Nephron (organoid): ENCODE measurements around the gene FAM3A.

Experiments
- H3K27ac Mint-ChIP-seq, 3 experiments: 2 replicates each; pipeline ENCODE4 v1.8.0; 2020; ENCODE audit warnings: mixed read lengths in 3 of 3, mild to moderate bottlenecking in 2 of 3, moderate library complexity in 1 of 3
- H3K27me3 Mint-ChIP-seq: 2 replicates; pipeline ENCODE4 v1.8.0; 2021; ENCODE audit warnings: low read depth, mild to moderate bottlenecking, moderate library complexity, mixed read lengths
- H3K36me3 Mint-ChIP-seq: 2 replicates; pipeline ENCODE4 v1.8.0; 2020; ENCODE audit warnings: low read depth, mixed read lengths
- H3K4me1 Mint-ChIP-seq: 2 replicates; pipeline ENCODE4 v1.8.0; 2020; ENCODE audit warnings: mixed read lengths
- H3K4me3 Mint-ChIP-seq, 3 experiments: 2 replicates each; pipeline ENCODE4 v1.8.0; 2020; ENCODE audit warnings: mild to moderate bottlenecking in 3 of 3, mixed read lengths in 3 of 3, moderate library complexity in 2 of 3
- H3K9me3 Mint-ChIP-seq: 2 replicates; pipeline ENCODE4 v1.8.0; 2020; ENCODE audit warnings: mixed read lengths
- TF ChIP-seq, protein P1 (sequence below), 3 experiments: fragments of 200-600 bp; sonication (generic); IDR thresholded peaks; one replicate each; pipeline ENCODE4 v1.5.0; 2021; ENCODE audit warnings: antibody characterized with exemption in 3 of 3; ENCODE audit not compliant: unreplicated experiment in 3 of 3

The FAM3A gene

DNA sequence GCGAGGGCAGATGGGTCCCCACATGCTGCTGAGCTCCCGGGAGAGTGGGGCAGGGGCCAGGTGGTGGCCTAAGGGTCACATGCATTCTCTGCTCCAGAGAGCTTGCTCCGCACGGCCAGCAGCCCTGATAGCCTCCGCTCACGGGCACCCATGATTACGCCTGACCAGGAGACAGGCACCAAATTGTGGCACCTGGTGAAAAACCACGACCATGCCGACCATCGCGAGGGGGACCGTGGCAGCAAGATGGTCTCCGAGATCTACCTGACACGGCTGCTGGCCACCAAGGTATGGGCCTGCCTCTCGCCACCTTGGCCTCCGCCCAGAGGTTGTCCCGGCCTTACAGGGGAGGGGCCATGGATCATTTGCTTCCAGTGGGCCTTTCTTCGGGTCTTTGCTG is 46.2 kb downstream of the FAM3A start:
- Mint-ChIP-seq H3K36me3 (peaks cover 25% of the 10 kb centered on the region), H3K27ac (no peak overlapping the region), H3K4me1 (no peaks in the 10 kb centered on the region), H3K27me3 (no peaks in the 10 kb centered on the region), H3K9me3 (peaks cover 4% of the 10 kb centered on the region), H3K4me3 (no peak overlapping the region)
- TF ChIP-seq, protein P1, sequence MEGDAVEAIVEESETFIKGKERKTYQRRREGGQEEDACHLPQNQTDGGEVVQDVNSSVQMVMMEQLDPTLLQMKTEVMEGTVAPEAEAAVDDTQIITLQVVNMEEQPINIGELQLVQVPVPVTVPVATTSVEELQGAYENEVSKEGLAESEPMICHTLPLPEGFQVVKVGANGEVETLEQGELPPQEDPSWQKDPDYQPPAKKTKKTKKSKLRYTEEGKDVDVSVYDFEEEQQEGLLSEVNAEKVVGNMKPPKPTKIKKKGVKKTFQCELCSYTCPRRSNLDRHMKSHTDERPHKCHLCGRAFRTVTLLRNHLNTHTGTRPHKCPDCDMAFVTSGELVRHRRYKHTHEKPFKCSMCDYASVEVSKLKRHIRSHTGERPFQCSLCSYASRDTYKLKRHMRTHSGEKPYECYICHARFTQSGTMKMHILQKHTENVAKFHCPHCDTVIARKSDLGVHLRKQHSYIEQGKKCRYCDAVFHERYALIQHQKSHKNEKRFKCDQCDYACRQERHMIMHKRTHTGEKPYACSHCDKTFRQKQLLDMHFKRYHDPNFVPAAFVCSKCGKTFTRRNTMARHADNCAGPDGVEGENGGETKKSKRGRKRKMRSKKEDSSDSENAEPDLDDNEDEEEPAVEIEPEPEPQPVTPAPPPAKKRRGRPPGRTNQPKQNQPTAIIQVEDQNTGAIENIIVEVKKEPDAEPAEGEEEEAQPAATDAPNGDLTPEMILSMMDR (IDR thresholded peaks at IDR 0.05; ENCODE audit: unreplicated experiment in 3 of 3) = no peak

DNA sequence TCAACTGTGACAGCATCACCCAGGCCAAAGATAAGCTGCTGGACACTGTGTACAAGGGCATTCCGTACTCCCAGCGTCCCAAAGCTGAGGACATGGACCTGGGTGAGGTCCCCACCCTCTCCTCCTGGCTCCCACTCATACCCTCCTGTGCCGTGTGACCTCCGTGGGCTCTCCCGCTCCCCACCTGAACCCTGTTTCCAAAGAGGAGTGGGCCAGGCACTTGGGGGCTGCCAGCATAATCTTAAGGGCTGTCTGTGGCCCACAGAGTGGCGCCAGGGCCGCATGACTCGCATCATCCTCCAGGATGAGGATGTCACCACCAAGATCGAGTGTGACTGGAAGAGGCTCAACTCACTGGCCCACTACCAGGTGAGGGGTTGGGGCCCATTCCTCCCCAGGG is 46.9 kb downstream of the FAM3A start:
- Mint-ChIP-seq H3K4me1 (no peaks in the 10 kb centered on the region), H3K4me3 (no peak overlapping the region), H3K9me3 (peaks cover 4% of the 10 kb centered on the region), H3K27ac (no peak overlapping the region), H3K27me3 (no peaks in the 10 kb centered on the region), H3K36me3 (peaks cover 25% of the 10 kb centered on the region)
- TF ChIP-seq, protein P1 (IDR thresholded peaks at IDR 0.05; ENCODE audit: unreplicated experiment in 3 of 3) = no peak

DNA sequence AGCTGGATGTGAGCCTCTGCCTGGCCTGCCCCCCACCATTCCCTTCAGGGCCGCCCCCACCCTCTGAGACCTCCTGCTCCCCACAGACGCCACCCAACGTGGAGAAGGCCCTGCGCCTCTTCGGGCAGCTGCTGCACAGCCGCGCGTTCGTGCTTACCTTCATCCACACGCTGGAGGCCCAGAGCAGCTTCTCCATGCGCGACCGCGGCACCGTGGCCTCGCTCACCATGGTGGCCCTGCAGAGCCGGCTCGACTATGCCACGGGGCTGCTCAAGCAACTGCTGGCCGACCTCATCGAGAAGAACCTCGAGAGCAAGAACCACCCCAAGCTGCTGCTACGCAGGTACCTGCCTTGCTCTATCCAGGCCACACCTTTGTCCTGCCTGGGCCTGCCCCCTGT is 47.8 kb downstream of the FAM3A start:
- H3K4me3 Mint-ChIP-seq = no peak overlapping the region
- peaks cover 18% of the 10 kb centered on the region for H3K36me3 Mint-ChIP-seq
- TF ChIP-seq, protein P1 (IDR thresholded peaks at IDR 0.05; ENCODE audit: unreplicated experiment in 3 of 3) = no peak

DNA sequence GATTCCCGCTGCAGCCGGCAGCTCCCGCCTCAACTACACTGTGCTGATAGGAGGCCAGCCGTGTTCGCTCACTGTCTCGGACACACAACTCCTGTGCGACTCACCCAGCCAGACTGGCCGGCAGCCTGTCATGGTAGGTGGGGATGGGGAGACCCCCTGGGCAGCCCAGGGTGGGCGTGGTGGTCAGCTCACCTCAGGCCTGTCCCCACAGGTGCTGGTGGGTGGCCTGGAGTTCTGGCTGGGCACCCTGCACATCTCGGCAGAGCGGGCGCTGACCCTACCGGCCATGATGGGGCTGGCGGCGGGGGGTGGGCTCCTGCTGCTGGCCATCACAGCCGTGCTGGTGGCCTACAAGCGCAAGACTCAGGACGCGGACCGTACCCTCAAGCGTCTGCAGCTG is 48.5 kb downstream of the FAM3A start:
- Mint-ChIP-seq H3K27me3 (no peaks in the 10 kb centered on the region), H3K4me1 (no peaks in the 10 kb centered on the region), H3K27ac (no peak overlapping the region), H3K4me3 (no peak overlapping the region), H3K9me3 (peaks cover 5% of the 10 kb centered on the region), H3K36me3 (peaks cover 21% of the 10 kb centered on the region)
- TF ChIP-seq, protein P1 (IDR thresholded peaks at IDR 0.05; ENCODE audit: unreplicated experiment in 3 of 3) = no peak

More for the DNA sequence above, 47.8 kb downstream of the FAM3A start:
- no peak overlapping the region for H3K27ac Mint-ChIP-seq
- H3K4me1 Mint-ChIP-seq = no peaks in the 10 kb centered on the region
- no peaks in the 10 kb centered on the region for H3K27me3 Mint-ChIP-seq
- H3K9me3 Mint-ChIP-seq = peaks cover under 1% of the 10 kb centered on the region

DNA sequence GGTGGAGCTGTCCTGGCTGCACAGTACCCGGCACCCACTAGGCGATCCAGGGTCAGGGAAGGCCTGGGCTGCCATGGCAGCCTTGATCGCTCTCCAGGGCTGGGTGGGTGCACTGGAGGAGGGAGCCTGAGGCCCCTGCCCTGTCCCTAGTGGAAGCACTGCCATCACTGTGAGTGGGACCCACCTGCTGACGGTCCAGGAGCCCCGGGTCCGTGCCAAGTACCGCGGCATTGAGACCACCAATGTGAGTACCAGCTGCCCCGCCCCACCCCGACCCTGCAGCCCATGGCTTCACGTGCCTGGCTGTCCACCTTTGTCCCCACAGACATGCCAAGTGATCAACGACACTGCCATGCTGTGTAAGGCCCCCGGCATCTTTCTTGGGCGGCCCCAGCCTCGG is 49.1 kb downstream of the FAM3A start:
- peaks cover 23% of the 10 kb centered on the region for H3K36me3 Mint-ChIP-seq
- TF ChIP-seq, protein P1 (IDR thresholded peaks at IDR 0.05; ENCODE audit: unreplicated experiment in 3 of 3) = no peak
- no peak overlapping the region for H3K27ac Mint-ChIP-seq
- no peaks in the 10 kb centered on the region for H3K27me3 Mint-ChIP-seq
- H3K9me3 Mint-ChIP-seq = peaks cover 7% of the 10 kb centered on the region
- H3K4me3 Mint-ChIP-seq = no peak overlapping the region
- no peaks in the 10 kb centered on the region for H3K4me1 Mint-ChIP-seq

DNA sequence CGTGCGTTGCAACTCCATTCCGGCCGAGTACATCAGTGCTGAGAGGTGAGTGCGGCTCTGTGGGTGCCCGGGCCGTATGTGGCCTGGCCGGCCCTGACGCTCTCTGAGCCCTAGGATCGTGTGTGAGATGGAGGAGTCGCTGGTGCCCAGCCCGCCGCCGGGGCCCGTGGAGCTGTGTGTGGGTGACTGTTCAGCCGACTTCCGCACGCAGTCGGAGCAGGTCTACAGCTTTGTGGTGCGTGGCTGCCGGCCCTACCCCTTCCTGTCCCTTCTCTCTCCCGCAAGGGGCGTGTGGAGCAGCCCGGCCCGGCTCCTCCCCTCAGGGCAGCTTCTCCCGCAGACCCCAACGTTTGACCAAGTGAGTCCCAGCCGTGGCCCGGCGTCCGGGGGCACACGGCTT is 50.0 kb downstream of the FAM3A start:
- H3K36me3 Mint-ChIP-seq = peaks cover 27% of the 10 kb centered on the region
- TF ChIP-seq, protein P1 (IDR thresholded peaks at IDR 0.05; ENCODE audit: unreplicated experiment in 3 of 3) = no peak
- H3K4me3 Mint-ChIP-seq = no peak overlapping the region
- peaks cover 10% of the 10 kb centered on the region for H3K9me3 Mint-ChIP-seq
- no peak overlapping the region for H3K27ac Mint-ChIP-seq
- no peaks in the 10 kb centered on the region for H3K4me1 Mint-ChIP-seq
- no peaks in the 10 kb centered on the region for H3K27me3 Mint-ChIP-seq
